ENCODE measurements around the gene CAMTA1.

CAMTA1 gene

DNA sequence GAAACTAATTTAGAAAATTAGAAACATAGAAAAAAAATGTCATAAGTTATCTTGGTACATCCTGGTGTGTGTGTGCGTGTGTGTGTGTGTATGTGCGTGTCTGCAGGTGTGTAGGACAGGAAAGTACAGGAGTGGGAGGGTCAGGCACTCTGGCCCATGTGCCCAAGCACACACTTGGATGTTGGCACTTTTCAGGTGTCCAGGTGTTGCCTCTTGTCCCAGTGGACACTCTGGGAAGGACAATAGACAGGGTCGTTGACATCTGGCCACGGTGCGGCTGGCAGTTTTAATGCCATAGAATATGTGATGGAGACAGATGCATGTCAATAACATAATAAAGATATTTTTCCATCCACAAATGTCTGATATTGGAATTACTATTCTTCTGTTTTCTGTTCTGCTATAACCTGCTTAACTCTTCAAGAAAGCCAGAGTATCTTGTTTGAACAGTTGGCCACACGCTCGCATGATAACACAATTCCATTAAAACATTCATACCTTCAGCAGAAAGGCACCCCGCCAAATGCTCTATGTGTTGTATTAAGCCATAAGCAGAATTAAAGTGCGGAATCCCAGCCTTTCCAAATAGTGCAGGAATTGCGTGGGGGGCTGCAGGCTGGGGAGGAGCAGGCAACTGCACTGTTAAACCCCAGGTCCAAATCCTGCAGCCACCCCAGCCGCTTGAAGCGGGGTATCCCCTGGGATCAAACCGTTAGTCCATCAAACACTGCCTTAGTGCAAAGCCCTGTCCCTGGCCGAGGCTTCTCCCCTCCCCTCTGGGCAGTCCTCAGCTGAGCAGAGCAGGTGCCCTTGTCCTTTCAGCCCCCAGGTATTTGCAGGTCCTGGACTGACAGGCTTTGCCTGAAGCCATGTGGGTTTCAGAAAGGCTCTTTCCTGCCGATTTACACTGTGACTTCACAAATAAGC is 390.0 kb downstream of the CAMTA1 start:
- no peak for DNase-seq

DNA sequence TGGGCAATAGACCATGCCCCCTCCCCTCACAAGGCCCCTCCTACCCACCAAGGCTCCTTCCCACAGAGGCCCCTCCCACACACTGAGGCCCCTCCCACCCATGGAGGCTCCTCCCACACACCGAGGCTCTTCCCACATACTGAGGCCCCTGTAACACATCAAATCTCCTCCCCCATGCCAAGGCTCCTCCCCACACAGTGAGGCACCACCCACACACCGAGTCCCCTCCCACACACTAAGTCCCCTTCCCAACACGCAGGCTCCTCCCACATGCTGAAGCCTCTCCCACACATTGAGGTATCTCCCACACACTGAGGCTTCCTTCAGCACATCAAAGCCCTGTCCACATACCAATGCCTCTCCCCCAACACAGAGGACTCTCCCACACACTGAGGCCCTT is 391.8 kb downstream of the CAMTA1 start:
- DNase-seq: peak; percentile 6

DNA sequence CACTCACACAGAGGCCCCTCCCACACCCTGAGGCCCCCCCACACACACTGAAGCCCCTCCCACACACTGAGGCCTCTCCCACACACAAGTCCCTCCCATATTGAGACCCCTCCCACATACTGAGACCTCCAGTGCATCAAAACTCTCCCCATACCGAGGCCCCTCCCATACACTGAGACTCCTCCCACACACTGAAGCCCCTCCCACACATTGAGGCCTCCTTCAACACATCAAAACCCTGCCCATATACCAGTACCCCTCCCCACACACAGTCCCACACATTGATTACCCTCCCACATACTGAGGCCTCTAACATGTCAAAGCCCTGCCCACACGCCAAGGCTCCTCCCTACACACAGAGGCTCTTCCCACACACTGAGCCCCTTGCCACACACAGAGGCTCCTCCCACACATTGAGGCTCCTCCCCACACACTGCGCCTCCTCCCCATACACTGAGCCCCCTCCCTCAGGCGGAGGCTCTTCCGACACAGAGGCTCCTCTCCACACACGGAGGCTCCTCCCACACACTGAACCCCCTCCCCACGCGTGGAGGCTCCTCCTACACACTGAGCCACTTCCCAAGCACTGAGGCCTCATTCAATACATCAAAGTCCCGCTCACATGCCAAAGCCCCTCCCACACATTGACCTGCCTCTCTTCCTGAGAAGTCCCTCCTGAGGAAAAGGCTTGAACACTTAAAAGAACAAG is 392.3 kb downstream of the CAMTA1 start:
- DNase-seq: no peak

DNA sequence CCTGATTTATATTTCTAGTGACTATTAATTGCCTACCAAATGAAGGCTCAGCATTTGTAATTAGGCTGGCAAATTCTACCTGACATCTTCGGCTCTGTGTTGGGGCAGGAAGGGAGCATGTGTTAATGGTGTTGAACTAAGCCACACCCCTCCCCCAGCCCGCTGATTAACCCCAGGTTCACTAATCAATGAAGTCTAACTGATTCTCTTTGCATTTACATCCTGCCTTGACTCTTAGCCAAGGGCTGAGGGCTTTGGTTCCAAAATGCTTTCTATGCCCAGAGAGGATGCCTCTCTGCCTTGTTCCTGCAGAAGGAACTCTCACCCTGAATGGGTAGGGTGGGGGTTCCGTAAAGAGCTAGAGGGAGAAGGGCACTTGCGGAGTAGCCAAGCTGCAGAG is 393.1 kb downstream of the CAMTA1 start:
- no peak for DNase-seq

DNA sequence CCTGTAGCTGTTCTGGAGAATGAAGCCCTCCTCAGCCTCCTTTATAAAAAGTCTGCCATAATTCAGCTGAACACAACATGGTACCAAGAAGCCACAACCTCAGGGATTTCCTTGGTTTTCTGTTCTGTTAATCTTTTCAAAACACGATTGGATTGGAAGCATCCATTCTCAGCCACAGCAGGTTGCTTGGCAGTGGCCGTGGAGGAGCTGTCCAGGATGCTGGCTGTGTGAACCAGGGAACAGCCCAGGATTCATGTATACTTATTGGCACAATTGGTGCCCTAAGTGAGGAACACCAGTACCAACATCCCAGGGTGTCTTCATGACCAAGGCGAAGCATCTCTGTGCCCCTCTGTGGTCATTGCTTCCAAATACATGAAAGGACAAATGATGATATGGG is 393.5 kb downstream of the CAMTA1 start:
- no peak for DNase-seq

DNA sequence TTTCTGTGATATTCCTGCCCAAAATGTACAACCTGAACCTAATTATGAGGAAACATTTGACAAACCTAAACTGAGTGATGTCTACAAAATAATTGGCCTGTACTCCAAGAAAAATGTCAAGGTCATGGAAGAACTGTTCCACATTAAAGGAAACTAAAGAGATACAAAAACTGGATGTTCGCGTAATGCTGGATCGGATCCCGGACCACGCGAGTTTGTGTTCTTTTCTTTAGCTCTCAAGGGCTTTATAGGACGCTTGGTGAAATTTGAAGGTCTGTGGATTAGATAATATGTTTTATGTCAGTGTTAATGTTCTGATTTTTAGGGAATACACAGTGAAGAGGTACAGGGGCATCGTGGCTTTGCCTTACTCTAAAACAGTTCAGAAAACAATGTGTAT is 400.5 kb downstream of the CAMTA1 start:
- DNase-seq: no peak

DNA sequence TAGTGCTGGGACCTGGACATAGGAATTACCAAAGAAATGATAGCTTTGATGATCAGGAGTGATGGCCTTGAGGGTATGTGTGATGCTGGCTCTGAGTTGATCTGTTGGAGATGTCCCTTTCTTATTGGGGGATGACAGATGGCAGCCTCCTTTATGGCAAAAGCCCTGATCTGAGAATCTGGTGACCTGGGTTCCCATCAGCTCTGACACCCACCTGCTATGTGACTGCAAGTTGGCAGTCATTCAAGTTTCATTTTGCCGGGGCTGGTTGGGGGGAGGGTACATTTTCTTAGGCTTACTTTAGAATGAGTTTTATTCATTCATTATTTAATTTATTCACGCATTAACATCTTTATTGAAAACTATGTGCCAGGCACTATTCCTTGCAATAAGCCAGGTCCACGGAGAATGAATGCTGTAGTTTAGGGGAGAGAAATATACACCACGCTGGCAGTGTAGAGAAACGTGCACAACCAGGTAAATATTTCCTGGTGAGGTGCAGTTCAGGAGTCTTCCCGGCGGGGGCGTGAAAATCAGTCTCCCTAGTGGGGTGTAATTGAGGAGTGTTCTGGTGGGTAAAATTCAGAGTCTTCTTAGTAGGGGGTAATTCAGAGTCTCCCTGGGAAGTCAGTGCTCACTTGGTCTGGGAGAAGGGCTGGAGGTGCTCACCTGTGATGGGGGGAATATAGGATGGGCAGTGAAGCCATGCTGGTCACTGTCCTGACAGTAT is 401.3 kb downstream of the CAMTA1 start:
- no peak for DNase-seq

DNA sequence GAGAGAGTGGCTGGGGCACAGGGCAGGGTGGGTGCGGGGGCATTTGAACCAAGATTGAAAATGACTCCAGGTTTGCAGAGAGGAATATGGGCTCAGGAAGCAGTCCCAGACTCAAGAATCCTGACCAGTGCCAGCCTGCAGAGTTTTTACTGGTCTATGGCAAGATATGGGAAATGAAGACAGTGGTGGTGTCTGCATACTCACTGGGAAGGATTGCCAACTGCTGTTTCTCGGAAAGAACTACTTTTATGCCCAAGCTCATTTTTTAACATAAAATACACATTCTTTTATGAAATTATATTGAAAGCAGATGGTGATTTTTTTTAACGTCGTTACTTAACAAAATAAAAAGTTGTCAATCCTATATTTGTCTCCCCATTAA is 401.8 kb downstream of the CAMTA1 start:
- DNase-seq: no peak

DNA sequence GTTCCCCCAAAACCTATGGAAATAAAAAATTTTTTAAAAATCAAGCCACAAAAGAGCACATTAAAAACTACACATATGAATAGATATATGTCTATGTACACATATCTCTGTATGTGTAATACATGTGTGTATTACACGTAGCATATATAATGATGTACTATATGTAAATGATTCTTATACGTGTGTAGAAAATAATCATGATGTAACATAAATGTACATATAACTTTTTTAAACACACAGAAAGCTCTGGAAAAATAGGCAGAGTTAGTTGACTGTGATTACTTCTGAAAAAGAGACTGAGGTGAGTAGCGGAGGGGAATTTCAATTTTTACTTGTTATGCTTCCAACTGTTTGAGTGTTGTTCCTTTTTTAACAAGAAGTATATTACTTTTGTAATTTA is 405.0 kb downstream of the CAMTA1 start:
- no peak for DNase-seq

DNA sequence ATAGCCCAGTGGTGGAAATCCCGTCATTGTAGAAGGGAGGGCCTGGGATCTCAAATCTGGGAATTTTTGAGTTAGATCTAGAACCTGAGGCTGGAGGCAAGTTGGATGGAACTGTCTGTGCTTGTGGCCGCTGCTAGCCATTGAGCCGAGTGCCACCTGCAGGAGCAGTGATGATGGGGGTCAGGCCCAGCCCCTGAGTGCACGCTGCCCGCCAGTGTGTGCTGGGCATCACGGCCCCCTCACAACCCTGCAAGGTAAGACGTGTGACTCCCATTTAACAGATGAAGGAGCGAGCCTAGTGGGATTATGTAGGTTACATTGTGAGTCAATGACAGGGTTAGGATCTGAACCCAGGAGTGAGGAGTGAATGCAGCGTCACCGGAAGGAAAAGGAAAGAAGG is 407.2 kb downstream of the CAMTA1 start:
- DNase-seq: no peak

DNA sequence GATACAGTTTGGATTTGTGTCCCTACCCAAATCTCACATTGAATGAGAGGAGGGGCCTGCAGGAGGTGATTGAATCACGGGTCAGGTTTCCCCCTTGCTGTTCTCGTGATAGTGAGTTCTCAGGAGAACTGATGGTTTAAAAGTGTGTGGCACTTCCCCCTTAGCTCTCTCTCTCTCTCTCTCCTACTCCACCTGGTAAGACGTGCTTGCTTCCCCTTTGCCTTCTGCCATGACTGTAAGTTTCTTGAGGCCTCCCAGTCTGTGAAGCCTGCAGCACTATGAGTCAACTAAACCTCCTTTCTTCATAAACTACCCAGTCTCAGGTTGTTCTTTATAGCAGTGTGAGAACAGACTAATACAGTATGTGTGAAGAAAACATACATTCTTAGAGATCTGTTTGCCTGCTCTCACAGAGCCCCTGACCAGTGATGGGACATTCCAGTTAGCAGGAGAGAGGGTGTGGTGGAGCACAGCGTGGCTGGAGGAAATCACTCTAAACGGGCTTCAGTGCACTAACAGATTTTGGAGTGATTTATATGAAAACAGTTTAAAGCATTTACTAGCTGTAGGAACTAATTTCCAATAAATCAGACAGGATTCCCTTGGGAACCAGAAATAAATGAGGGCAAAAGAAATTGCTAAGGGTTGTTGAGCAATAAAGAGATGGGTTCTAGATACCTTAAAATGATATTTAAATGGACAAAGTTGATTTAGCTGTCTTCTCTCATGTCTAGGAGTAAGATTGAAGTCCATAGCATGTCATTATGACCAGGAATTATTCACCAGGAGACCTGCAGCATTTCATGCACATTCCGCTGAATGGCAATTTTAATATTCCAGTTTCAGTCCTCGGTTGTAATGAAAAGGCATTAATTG is 411.0 kb downstream of the CAMTA1 start:
- DNase-seq: no peak

DNA sequence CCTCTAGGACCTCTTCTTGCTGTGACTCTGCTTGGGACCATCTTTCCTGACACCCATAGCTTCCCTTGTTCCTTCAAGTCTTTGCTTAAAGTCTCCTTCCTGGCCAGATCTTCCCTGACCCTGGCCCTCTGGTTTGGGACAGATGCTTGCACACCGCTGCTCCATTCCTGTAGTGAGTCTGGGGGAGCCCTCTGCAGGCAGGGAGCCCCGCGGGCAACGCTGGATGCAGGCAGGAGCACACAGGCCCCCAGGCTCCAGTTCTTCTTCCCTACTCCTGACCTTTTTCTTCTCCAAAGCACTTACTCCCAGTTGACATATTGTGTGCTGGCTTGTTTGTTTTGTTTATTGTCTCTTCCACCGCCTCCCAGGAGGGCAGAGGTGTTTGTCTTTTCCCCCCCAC is 413.4 kb downstream of the CAMTA1 start:
- DNase-seq: no peak

DNA sequence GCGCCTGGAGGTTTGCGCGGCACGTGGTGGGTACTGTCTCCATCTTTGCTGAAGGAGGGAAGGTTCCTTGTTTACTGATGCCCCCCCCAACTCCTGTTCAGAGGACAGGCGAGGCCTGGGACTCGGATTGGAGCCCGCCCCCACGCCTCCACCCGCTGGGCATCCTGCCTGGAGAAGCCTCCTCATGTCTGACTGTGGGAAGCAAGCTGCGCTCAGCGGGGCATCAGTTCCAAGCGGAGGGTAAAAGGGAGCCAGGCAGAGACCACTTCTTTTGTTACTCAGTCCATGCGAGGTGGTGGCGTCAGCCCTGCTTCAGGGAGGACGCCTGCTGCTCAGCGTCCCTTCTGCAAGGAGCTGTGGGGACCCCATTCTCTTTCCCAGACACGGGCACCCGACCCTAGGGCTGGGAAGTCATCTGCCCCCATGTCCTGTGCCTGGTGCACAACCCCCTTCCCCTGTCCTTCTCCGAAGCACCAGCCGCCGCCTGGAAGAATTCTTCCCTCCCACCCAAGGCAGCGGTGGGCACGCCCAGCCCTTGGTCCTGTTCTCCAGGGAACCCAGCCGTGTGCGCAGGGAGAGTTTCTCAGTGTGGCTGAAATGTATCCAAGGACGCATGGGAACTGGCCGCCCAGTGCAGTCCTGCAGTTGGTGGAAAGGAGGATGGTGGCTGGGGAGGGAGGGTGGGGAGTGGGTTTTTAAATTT is 414.0 kb downstream of the CAMTA1 start:
- DNase-seq: no peak

DNA sequence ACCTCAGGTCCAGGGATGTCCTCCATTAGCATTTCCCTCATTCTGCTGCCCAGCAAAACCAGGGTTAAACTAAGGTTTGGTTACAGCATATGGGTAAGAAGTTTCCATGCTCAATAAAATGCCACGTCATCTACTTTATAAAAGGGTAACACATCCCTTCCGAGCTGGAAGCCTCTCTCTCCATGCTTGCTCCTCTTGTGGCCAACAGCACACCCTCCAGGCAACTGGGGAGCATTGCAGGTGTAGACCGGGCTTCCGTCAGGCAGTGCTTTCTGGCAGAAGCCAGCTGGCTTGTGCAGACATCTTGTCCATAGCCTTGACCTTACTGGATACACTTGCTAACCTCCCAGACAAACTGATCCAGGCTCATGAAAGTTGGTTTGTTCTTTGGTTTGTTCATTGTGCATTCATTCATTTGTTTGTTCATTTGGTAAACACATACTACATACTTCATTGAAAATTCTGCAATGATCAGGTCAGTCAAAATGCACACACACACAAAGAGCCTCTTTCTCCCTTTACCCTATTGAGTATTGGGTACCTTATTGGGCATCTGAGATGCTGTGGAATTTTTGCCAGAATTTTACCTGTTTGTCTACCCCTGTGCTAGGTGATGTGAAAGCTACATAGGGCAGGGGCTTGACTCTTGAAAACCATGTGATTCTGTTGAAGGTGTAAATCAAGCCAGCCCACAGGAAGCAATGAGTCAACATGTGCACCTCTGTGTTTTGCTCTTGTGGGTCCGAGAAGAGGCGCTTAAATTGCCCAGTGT is 422.8 kb downstream of the CAMTA1 start:
- peak; percentile 52 for DNase-seq

DNA sequence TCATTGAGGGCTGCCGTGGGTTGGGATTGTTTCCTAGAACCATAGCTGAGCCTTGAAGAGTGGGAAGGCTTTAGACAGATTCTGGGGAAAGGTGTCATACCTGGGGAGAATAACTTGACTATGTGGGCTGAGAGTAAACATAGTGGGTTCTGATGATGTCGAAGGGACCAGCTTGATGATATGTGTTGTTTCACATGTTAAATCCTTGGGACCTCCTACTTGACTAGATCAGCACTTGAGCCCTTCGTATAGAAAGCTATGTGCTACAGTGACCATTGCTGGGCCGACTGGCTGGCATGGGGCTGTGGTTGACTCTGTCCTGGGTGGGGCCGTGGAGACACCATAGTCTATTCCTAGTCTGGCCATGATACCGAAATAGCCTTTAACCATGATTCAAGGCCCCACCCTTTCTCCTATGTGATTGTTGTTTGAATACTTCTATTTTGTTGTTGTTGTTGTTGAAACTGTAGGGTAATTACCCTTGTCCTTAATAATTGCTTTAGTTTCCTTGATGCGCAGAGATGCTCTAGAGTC is 423.5 kb downstream of the CAMTA1 start:
- DNase-seq: no peak

DNA sequence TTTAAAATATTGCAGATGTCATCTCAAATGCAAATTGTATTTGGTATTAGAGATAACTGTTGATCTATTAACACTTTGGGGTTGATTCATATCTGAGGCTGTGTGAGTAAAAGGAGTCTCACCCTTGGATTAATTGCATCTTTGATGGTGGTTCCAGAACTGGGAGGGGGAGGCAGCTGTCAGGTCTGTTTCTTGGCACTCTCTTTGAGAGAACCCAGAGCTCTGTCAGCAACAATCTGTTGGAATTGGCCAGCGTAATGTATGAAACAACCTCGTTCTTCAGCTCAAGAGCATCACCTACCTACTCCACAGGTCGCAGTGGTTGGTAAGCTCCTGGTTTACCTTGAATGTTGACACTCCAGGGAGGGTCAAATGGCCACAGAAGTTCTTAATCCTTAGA is 424.1 kb downstream of the CAMTA1 start:
- no peak for DNase-seq

DNA sequence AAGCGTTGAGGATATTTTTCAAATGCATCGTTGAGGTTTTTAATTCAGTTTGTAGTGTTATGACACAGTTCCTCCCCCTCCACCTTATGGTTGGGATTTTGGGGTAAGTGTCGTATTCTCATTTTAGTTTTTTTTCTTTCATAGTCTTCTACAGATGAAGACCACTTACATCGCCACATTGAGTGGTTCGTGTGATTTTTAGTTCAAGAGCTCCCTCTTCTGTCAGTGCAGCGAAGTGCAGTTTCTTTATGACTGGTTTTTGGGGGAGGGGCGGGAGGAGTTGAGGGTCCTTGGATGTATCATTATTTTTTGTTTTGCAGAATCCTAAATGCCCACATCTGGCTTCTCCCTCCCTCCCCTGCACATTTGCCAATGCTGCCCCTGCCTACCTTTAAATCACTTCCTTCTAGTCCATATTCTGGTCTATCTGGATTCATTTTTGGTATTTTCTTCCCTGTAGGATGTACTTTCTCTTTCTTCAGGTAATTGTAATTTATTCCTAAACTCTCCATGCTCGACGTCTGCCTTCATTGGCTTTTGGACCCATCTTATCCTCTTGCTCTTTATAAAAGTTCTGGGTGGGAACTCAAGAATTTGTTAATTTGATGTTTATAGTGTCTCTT is 433.1 kb downstream of the CAMTA1 start:
- DNase-seq: peak; percentile 30

DNA sequence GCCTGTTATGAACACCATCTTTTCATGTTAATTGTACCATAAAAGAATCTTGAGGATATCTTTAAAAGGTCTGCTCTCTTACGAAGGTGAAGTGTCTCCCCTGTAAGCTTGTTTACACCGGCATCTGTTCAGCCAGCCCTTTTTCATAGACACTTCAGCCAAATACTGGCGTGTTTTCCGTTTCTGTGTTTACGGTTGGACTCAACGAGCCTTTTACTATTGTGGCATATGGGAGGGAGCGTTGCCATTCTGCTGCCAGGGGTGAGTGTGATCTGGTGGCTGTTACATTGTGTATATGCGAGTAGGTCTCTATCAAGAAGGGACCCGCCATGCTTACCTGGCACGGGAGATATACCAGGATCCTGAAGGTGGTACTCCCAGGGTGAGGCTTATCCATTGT is 433.8 kb downstream of the CAMTA1 start:
- DNase-seq: no peak

DNA sequence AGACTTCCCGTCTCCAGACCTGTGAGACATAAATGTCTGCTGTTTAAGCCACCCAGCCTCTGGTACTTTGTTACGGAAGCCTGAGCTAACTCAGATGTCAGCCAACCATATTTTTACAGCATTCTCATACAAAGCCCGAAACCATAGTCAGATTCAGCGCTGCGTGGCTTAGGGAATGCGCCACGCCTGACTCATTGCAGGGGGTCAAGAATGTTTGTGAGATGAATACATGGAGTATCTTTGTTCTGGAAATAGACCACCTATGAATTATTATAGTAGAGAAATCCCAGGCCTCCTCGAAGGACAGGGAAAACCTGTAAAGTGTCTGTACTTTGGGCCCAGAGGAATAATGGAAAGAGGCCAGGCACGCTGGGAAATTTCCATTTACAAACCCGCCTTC is 434.8 kb downstream of the CAMTA1 start:
- DNase-seq: no peak

DNA sequence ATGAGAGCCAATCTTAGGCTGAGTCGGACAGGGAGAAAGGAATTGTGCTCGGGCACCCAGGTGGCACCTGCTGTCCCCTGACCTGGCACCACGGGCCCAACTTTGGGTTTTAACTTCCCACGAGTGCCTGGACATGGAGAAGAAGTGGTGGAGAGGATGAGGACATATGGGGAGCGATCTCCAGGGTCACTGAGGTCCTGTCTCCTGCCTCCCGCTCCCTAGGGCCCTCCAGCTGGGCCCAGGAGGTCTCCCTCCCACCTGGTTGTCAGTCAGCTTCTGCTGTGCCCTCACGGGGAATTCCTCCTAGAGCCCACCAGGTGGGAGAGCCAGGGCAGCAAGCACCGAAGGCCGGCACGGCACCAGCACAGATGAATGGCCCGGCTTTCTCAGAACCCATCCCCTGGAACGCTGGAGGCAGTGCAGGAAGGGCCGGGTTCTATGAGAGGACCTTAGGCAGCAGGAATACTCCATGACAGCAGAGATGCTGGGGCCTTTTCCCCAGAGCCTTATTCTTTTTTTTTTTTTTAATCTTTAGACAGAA is 435.5 kb downstream of the CAMTA1 start:
- DNase-seq: no peak
